HepG2 (cell line): ENCODE data around the gene GJB1. TPM values are rescaled to one million over a fixed set of nuclear protein-coding genes. Genes with fewer than 3 reads are reported as not detected.

Experiments
- BATF2 ChIP-seq: sonication (generic); formaldehyde crosslinking; IDR thresholded peaks from 2 replicates; pipeline ENCODE4 v1.8.0; 2022; ENCODE audit warnings: mild to moderate bottlenecking, missing genetic modification reagents, moderate library complexity
- CBX1 ChIP-seq: IDR thresholded peaks from one replicate; pipeline ENCODE4 v1.6.1; 2016; ENCODE audit warnings: antibody characterized with exemption, low read depth
- CENPBD1 ChIP-seq: sonication (generic); formaldehyde crosslinking; IDR thresholded peaks from 2 replicates; pipeline ENCODE4 v1.8.0; 2022; ENCODE audit warnings: missing genetic modification reagents, low read depth, mild to moderate bottlenecking, borderline replicate concordance
- DPF2 ChIP-seq: sonication (generic); formaldehyde crosslinking; IDR thresholded peaks from 2 replicates; pipeline ENCODE4 v1.4.0; 2020; ENCODE audit warnings: mild to moderate bottlenecking, low read depth, missing genetic modification reagents, borderline replicate concordance
- HNRNPH1 ChIP-seq: fragments of 200-400 bp; formaldehyde crosslinking; optimal IDR thresholded peaks from 2 replicates; pipeline ENCODE3; 2017; ENCODE audit warnings: mild to moderate bottlenecking, low read depth, low read length
- NCOA1 ChIP-seq: sonication (generic); formaldehyde crosslinking; IDR thresholded peaks from 2 replicates; pipeline ENCODE4 v1.9.0; 2021; ENCODE audit warnings: missing genetic modification reagents
- PRDM4 ChIP-seq: sonication (generic); formaldehyde crosslinking; IDR thresholded peaks from 2 replicates; pipeline ENCODE4 v1.9.0; 2021; ENCODE audit warnings: missing genetic modification reagents, borderline replicate concordance
- RFX3 ChIP-seq: IDR thresholded peaks from 2 replicates; pipeline ENCODE4 v1.6.1; 2016; ENCODE audit warnings: missing biosample characterization, missing genetic modification reagents
- SNAI1 ChIP-seq: sonication (generic); formaldehyde crosslinking; IDR thresholded peaks from 2 replicates; pipeline ENCODE4 v1.5.0; 2020; ENCODE audit warnings: mild to moderate bottlenecking, missing genetic modification reagents, borderline replicate concordance
- SRSF9 ChIP-seq: fragments of 200-400 bp; formaldehyde crosslinking; IDR thresholded peaks from 2 replicates; pipeline ENCODE4 v1.6.1; 2018; ENCODE audit warnings: borderline replicate concordance, mild to moderate bottlenecking, low read depth, low read length; ENCODE audit not compliant: insufficient read depth, poor library complexity, severe bottlenecking
- STAT6 ChIP-seq: sonication (generic); formaldehyde crosslinking; IDR thresholded peaks from 2 replicates; pipeline ENCODE4 v1.4.0; 2020; ENCODE audit warnings: missing genetic modification reagents, mild to moderate bottlenecking, borderline replicate concordance
- TEAD2 ChIP-seq: sonication (generic); formaldehyde crosslinking; IDR thresholded peaks from 2 replicates; pipeline ENCODE4 v1.9.0; 2021; ENCODE audit warnings: missing genetic modification reagents
- THAP11 ChIP-seq: IDR thresholded peaks from 2 replicates; pipeline ENCODE4 v1.6.1; 2016; ENCODE audit warnings: missing biosample characterization, missing genetic modification reagents
- TRAFD1 ChIP-seq: sonication (generic); formaldehyde crosslinking; IDR thresholded peaks from 2 replicates; pipeline ENCODE4 v1.5.1; 2020; ENCODE audit warnings: missing genetic modification reagents, mild to moderate bottlenecking, borderline replicate concordance
- ZC3H13 ChIP-seq: sonication (generic); formaldehyde crosslinking; IDR thresholded peaks from 2 replicates; pipeline ENCODE4 v1.8.1; 2023; ENCODE audit warnings: mild to moderate bottlenecking, missing genetic modification reagents, moderate library complexity
- ZFP36L1 ChIP-seq: sonication (generic); formaldehyde crosslinking; IDR thresholded peaks from 2 replicates; pipeline ENCODE4 v1.8.0; 2022; ENCODE audit warnings: mild to moderate bottlenecking, missing genetic modification reagents, moderate library complexity
- ZNF232 ChIP-seq: sonication (generic); formaldehyde crosslinking; IDR thresholded peaks from 2 replicates; pipeline ENCODE4 v1.4.0; 2020; ENCODE audit warnings: missing genetic modification reagents, borderline replicate concordance
- ZNF292 ChIP-seq: sonication (generic); formaldehyde crosslinking; IDR thresholded peaks from 2 replicates; pipeline ENCODE4 v1.8.1; 2022; ENCODE audit warnings: mild to moderate bottlenecking, low read depth, missing genetic modification reagents, borderline replicate concordance
- ZNF572 ChIP-seq: sonication (generic); formaldehyde crosslinking; IDR thresholded peaks from 2 replicates; pipeline ENCODE4 v1.5.1; 2020; ENCODE audit warnings: mild to moderate bottlenecking, missing genetic modification reagents
- ZNF660 ChIP-seq: sonication (generic); formaldehyde crosslinking; IDR thresholded peaks from 2 replicates; pipeline ENCODE4 v1.5.1; 2020; ENCODE audit warnings: mild to moderate bottlenecking, low read depth, missing genetic modification reagents, borderline replicate concordance
- polyA plus RNA-seq, 8 experiments: library from polyadenylated mRNA; depleted of rRNA in 3 of 8; stranded (reverse) in 7 of 8; unstranded in 1 of 8; fragments of >200 nt; fragmentation: Illumina TruSeq in 4 of 8; extraction: Trizol in 4 of 8; gene quantifications; 2 replicates each; pipeline versions ENCODE4 v1.2.1 to v1.2.3, GENCODE V29; 2011 to 2016; ENCODE audit warnings: low read depth in 4 of 8, missing spikeins in 1 of 8, mixed read lengths in 1 of 8; ENCODE audit not compliant: insufficient read depth in 1 of 8
- total RNA-seq, 5 experiments: library from RNA; depleted of rRNA; stranded (reverse); fragments of >200 nt; fragmentation: Illumina TruSeq; extraction: Trizol; gene quantifications; 2 replicates each; pipeline ENCODE4 v1.2.3, GENCODE V29; 2016; ENCODE audit warnings: low read depth in 1 of 5

Gene GJB1
- total and polyA plus RNA-seq, 2 of the 13 experiments (the other 11 are each of a cell fraction or from before 2014, with no cell fraction given): 111 to 161 TPM

- no peak for TF ChIP-seq NCOA1 (CRISPR knock-in tag)
- no peak for TF ChIP-seq TRAFD1
- no peak for TF ChIP-seq BATF2
- 0 out of 2 replicates have a peak, but pooled peaks have one; percentile 16 for TF ChIP-seq THAP11
- TF ChIP-seq CENPBD1 (CRISPR knock-in tag): no peak
- TF ChIP-seq ZFP36L1 (CRISPR knock-in tag): no peak
- TF ChIP-seq ZC3H13 (CRISPR knock-in tag): no peak
- peak; percentile 42; the same call in 1 of the 2 replicates for TF ChIP-seq ZNF292 (CRISPR knock-in tag)
- TF ChIP-seq DPF2 (CRISPR knock-in tag): no peak
- TF ChIP-seq RFX3: no peak
- TF ChIP-seq SRSF9: no peak
- TF ChIP-seq ZNF660 (CRISPR knock-in tag): no peak
- TF ChIP-seq STAT6 (CRISPR knock-in tag): no peak
- no peak for TF ChIP-seq PRDM4 (CRISPR knock-in tag)
- no peak for TF ChIP-seq TEAD2
- peak; percentile 60 for TF ChIP-seq HNRNPH1
- no peak for TF ChIP-seq ZNF232 (CRISPR knock-in tag)
- TF ChIP-seq SNAI1 (CRISPR knock-in tag): no peak
- no peak for TF ChIP-seq ZNF572
- TF ChIP-seq CBX1: no peak
Measured at GRCh38 chrX:71214604-71215337, 8.3 kb upstream of the GJB1 start (continued).
